Measurements from ENCODE around the gene CAPZA1. TPM values are rescaled to one million over a fixed set of nuclear protein-coding genes. Genes with fewer than 3 reads are reported as not detected.

CAPZA1 gene
- total RNA-seq, 2 donors from 2014 or later, result 87.3 to 144 TPM

DNA sequence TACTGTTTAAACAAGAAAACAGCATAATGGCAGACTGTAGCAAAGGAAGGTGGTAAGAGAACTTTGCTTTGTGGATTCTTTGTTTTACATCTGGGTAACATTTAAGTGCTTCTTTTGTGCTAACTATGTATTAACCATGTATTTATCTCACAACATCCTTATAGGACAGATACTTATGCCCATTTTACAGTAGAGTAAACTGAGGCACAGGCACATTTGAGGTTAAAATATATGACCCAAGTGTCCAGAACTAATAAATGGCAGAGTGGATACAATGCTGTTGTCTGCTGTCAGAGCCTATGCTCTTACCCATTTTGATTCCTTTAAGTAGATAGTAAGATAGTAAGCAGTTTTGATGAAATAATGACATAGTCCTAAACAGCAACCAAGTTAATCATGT lies 7.3 kb downstream of the CAPZA1 start:
- no peaks in the 10 kb centered on the region for H3K36me3 ChIP-seq
- TF ChIP-seq CTCF (IDR thresholded peaks at IDR 0.05), result no peak
- H3K4me1 ChIP-seq (ENCODE audit: control insufficient read depth in 1 of 2, low read depth in 2 of 2), result peaks cover 18 to 34% of the 10 kb centered on the region in 2 donors
- H3K27ac ChIP-seq, result peak overlapping the region in 1 of 2 donors; percentile 24
- H3K9me3 ChIP-seq, result no peaks in the 10 kb centered on the region
- H3K4me3 ChIP-seq, result no peak overlapping the region
- DNase-seq (ENCODE audit: low spot score) (no peak), ATAC-seq (ENCODE audit: insufficient number of reproducible peaks, low FRiP score, low read depth) (no peak)
- no peaks in the 10 kb centered on the region for H3K27me3 ChIP-seq (replicated peaks; ENCODE audit: insufficient read depth)

DNA sequence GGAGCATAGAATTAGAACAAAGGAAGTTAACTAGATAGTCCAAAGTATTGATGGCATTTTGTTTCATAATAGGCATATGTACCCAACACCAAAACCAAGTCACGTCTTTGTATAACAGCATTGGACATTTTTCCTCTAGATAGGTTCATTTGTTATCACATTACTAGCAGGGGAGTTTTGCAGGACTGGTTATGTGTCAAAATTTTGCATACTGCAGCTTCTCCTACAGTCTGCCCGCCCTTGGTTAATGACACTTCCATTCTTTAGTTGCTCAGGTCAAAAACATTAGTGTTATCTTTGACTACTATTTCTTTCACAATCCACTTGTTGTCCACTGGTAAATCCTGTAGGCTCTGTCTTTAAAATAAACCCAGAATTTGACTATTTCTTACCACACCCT lies 8.9 kb downstream of the CAPZA1 start:
- H3K36me3 ChIP-seq, result no peaks in the 10 kb centered on the region
- no peaks in the 10 kb centered on the region for H3K9me3 ChIP-seq
- H3K4me3 ChIP-seq, result no peak overlapping the region
- H3K27ac ChIP-seq, result no peak overlapping the region
- H3K27me3 ChIP-seq (replicated peaks; ENCODE audit: insufficient read depth), result no peaks in the 10 kb centered on the region
- H3K4me1 ChIP-seq (ENCODE audit: control insufficient read depth in 1 of 2, low read depth in 2 of 2), result peaks cover 13 to 22% of the 10 kb centered on the region in 2 donors
- no peak for TF ChIP-seq CTCF (IDR thresholded peaks at IDR 0.05)
- ATAC-seq (ENCODE audit: insufficient number of reproducible peaks, low FRiP score, low read depth), result no peak
- DNase-seq (ENCODE audit: low spot score), result no peak

DNA sequence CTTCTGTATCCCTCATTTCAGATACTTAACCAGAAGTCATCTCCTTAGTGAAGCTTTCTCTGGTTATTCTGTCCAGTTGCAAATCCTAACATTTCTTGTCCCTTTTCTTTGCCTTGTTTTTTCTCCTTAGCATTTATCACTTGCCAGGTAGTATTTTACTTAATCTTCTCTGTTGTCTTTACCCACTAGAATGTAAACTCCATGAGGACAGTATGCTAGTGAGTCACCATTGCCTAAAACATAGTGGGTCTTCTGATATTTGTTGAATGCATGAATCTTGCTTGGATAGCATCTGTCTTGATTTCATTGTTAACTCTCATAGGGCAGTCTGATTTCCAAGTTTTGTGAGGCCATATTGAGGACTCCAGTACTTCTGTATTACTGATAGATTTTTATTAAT lies 9.6 kb downstream of the CAPZA1 start:
- no peaks in the 10 kb centered on the region for H3K27me3 ChIP-seq (replicated peaks; ENCODE audit: insufficient read depth)
- ATAC-seq (ENCODE audit: insufficient number of reproducible peaks, low FRiP score, low read depth) (no peak), DNase-seq (ENCODE audit: low spot score) (no peak)
- no peak for TF ChIP-seq CTCF (IDR thresholded peaks at IDR 0.05)
- no peak overlapping the region for H3K27ac ChIP-seq
- H3K36me3 ChIP-seq, result no peaks in the 10 kb centered on the region
- peaks cover 19 to 29% of the 10 kb centered on the region in 2 donors for H3K4me1 ChIP-seq (ENCODE audit: control insufficient read depth in 1 of 2, low read depth in 2 of 2)
- H3K4me3 ChIP-seq, result no peak overlapping the region
- no peaks in the 10 kb centered on the region for H3K9me3 ChIP-seq

DNA sequence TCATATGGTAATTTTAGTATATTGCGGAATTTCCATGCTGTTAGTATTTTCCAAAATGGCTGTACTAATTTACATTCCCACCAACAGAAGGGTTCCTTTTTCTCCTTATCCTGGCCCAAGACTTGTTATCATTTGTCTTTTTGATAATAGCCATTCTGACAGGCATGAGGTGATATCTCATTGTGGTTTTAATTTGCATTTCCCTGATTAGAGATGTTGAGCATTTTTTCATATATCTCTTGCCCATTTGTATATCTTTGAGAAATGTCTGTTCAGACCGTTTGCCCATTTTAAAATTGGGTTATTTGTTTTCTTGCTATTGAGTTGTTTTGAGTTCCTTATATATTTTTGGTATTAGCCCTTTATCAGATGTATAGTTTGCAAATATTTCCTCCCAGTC lies 14.0 kb downstream of the CAPZA1 start:
- H3K4me1 ChIP-seq (ENCODE audit: control insufficient read depth in 1 of 2, low read depth in 2 of 2), result peaks cover 31 to 38% of the 10 kb centered on the region in 2 donors
- no peak for ATAC-seq (ENCODE audit: insufficient number of reproducible peaks, low FRiP score, low read depth)
- no peak for TF ChIP-seq CTCF (IDR thresholded peaks at IDR 0.05)

DNA sequence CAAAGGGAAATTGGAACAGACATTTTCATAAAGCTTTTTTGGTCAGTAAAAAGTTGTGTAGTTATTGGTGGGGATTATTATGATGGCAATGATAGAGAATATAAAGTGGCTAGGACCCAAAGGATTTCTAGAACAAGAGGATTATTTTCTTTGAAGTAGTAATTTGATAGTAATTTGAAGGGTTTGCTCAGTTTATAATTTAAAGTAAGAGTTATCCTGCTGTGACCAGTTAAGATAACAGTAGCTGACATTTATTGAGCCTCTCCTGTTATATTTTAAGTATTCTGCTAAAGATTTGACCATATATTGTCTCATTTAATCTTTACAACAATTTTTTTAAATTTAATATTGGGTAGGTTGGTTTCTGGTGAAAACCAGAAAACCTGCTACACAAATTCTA lies 14.7 kb downstream of the CAPZA1 start:
- no peak for TF ChIP-seq CTCF (IDR thresholded peaks at IDR 0.05)
- Histone ChIP-seq H3K4me1 (ENCODE audit: control insufficient read depth in 1 of 2, low read depth in 2 of 2) (peaks cover 31 to 38% of the 10 kb centered on the region in 2 donors), H3K36me3 (no peaks in the 10 kb centered on the region), H3K27ac (no peak overlapping the region), H3K4me3 (no peak overlapping the region), H3K9me3 (no peaks in the 10 kb centered on the region), H3K27me3 (replicated peaks; ENCODE audit: insufficient read depth) (no peaks in the 10 kb centered on the region)
- ATAC-seq (ENCODE audit: insufficient number of reproducible peaks, low FRiP score, low read depth) (no peak), DNase-seq (ENCODE audit: low spot score) (no peak)

More for the DNA sequence above, 14.0 kb downstream of the CAPZA1 start:
- no peak for DNase-seq (ENCODE audit: low spot score)
- H3K27ac ChIP-seq, result no peak overlapping the region
- H3K4me3 ChIP-seq, result no peak overlapping the region
- H3K9me3 ChIP-seq, result no peaks in the 10 kb centered on the region
- no peaks in the 10 kb centered on the region for H3K27me3 ChIP-seq (replicated peaks; ENCODE audit: insufficient read depth)
- H3K36me3 ChIP-seq, result no peaks in the 10 kb centered on the region

Data from thoracic aorta (tissue), 2 donors.